ENCODE data around the gene ZCCHC7.
A peak's percentile ranks its signal among the peaks of the same experiment; 100 is the strongest.

Gene ZCCHC7

GRCh38 chr9:37191403-37192089 is 71.2 kb downstream of the ZCCHC7 start:
- TF ChIP-seq SPI1 (IDR thresholded peaks at IDR 0.05; ENCODE audit: borderline replicate concordance, low read depth) (no peak), GABPA (IDR thresholded peaks at IDR 0.05; ENCODE audit: low read depth) (no peak), CTCF (IDR thresholded peaks at IDR 0.05; ENCODE audit: insufficient read depth, low read length) (no peak), POLR2AphosphoS5 (IDR thresholded peaks at IDR 0.05; ENCODE audit: low read depth) (no peak), REST (IDR thresholded peaks at IDR 0.05; ENCODE audit: insufficient replicate concordance, low read depth) (no peak)
- DNase-seq (ENCODE audit: low read depth in 1 of 2, low spot score in 1 of 2), result no peak
- Histone ChIP-seq H3K27ac (replicated peaks) (no peak overlapping the region), H3K4me3 (replicated peaks; ENCODE audit: insufficient read depth, low read length) (no peak overlapping the region), H3K27me3 (ENCODE audit: insufficient read depth, poor library complexity, severe bottlenecking) (no peaks in the 10 kb centered on the region)

GRCh38 chr9:37192803-37193202 is 72.4 kb downstream of the ZCCHC7 start:
- H3K4me3 ChIP-seq (replicated peaks; ENCODE audit: insufficient read depth, low read length), result no peak overlapping the region
- H3K27me3 ChIP-seq (ENCODE audit: insufficient read depth, poor library complexity, severe bottlenecking), result no peaks in the 10 kb centered on the region
- no peak overlapping the region for H3K27ac ChIP-seq (replicated peaks)
- TF ChIP-seq SPI1 (IDR thresholded peaks at IDR 0.05; ENCODE audit: borderline replicate concordance, low read depth) (no peak), POLR2AphosphoS5 (IDR thresholded peaks at IDR 0.05; ENCODE audit: low read depth) (no peak)
- DNase-seq (ENCODE audit: low read depth in 1 of 2, low spot score in 1 of 2), result no peak

- H3K4me3 ChIP-seq (replicated peaks; ENCODE audit: insufficient read depth, low read length), result no peak overlapping the region
- peak overlapping the region; percentile 12; the same call in 1 of the 2 replicates for H3K27ac ChIP-seq (replicated peaks)
- peak; percentile 43 to 64 for DNase-seq (ENCODE audit: low read depth in 1 of 2, low spot score in 1 of 2)
- TF ChIP-seq SPI1 (IDR thresholded peaks at IDR 0.05; ENCODE audit: borderline replicate concordance, low read depth) (peak; percentile 30; the same call in 1 of the 2 replicates), GABPA (IDR thresholded peaks at IDR 0.05; ENCODE audit: low read depth) (no peak), POLR2AphosphoS5 (IDR thresholded peaks at IDR 0.05; ENCODE audit: low read depth) (0 out of 2 replicates have a peak, but pooled peaks have one; percentile 28), REST (IDR thresholded peaks at IDR 0.05; ENCODE audit: insufficient replicate concordance, low read depth) (no peak), CTCF (IDR thresholded peaks at IDR 0.05; ENCODE audit: insufficient read depth, low read length) (no peak)
- H3K27me3 ChIP-seq (ENCODE audit: insufficient read depth, poor library complexity, severe bottlenecking), result no peaks in the 10 kb centered on the region
These were observed 77.0 kb downstream of the ZCCHC7 start for GRCh38 chr9:37197158-37198038.

All from HL-60 (cell line).